GM13977 (cell line): ENCODE measurements around the gene ZNF232.
"Not testable (repeated sequence)": the region's sequence is repeated elsewhere in the genome, so short reads cannot be mapped to it uniquely, and the experiment has no call there.

ENCODE experiments used
- DNase-seq: peaks from one replicate; pipeline ENCODE4 v3.0.0; 2012; ENCODE audit warnings: low spot score
- CTCF ChIP-seq: IDR thresholded peaks from 2 replicates; pipeline ENCODE4 v1.5.1; 2012; ENCODE audit warnings: mild to moderate bottlenecking, control low read depth; ENCODE audit not compliant: insufficient read depth; ENCODE audit errors: extremely low read depth, missing control alignments
- in situ Hi-C: fragments of 300-500 bp; cut with MboI; formaldehyde crosslinking; loops from one replicate; pipeline ENCODE4 v1.12.0; 2022; ENCODE audit warnings: low sequenced_read_pairs, low pct_unique_long_range_greater_than_20kb, mixed read lengths, inconsistent platforms; ENCODE audit not compliant: unreplicated experiment

The ZNF232 gene

GRCh38 chr17:5111402-5112204 is at the start of gene ZNF232:
TSS of gene ZNF232 (minus strand) at chr17:5111878. CDS start at chr17:5111822, 56 bp downstream.
- peak; percentile 6 for TF ChIP-seq CTCF
- peak; percentile 96 for DNase-seq
- in situ Hi-C loops = no loop called here

- DNase-seq, in situ Hi-C loops: not testable (repeated sequence)
These were observed 49.0 kb upstream of the ZNF232 start for GRCh38 chr17:5160702-5161101.

- DNase-seq, in situ Hi-C loops: not testable (repeated sequence)
These were observed 34.4 kb upstream of the ZNF232 start for GRCh38 chr17:5146122-5146521.

GRCh38 chr17:5142877-5143276 is 31.2 kb upstream of the ZNF232 start:
- in situ Hi-C loops, DNase-seq: not testable (repeated sequence)

GRCh38 chr17:5139458-5139732 is 27.7 kb upstream of the ZNF232 start:
- no peak for TF ChIP-seq CTCF
- DNase-seq = no peak
- in situ Hi-C loops = no loop called here

GRCh38 chr17:5138616-5139457 is 27.2 kb upstream of the ZNF232 start:
- in situ Hi-C loops = no loop called here
- no peak for TF ChIP-seq CTCF

GRCh38 chr17:5138198-5138544 is 26.5 kb upstream of the ZNF232 start:
- DNase-seq, in situ Hi-C loops: not testable (repeated sequence)

More at GRCh38 chr17:5138616-5139457, 27.2 kb upstream of the ZNF232 start:
- no peak for DNase-seq

- in situ Hi-C loops, DNase-seq: not testable (repeated sequence)
These were observed 26.0 kb upstream of the ZNF232 start for GRCh38 chr17:5137511-5138197.

- DNase-seq, in situ Hi-C loops: not testable (repeated sequence)
These were observed 25.1 kb upstream of the ZNF232 start for GRCh38 chr17:5136580-5137412.
